Measurements from ENCODE around the gene ACTN4. TPM values are rescaled to one million over a fixed set of nuclear protein-coding genes. Genes with fewer than 3 reads are reported as not detected.

The ACTN4 gene
- total and polyA plus RNA-seq, 2 donors (not counting 3 experiments of a cell fraction or from before 2014, with no cell fraction given) = 313 to 748 TPM

DNA sequence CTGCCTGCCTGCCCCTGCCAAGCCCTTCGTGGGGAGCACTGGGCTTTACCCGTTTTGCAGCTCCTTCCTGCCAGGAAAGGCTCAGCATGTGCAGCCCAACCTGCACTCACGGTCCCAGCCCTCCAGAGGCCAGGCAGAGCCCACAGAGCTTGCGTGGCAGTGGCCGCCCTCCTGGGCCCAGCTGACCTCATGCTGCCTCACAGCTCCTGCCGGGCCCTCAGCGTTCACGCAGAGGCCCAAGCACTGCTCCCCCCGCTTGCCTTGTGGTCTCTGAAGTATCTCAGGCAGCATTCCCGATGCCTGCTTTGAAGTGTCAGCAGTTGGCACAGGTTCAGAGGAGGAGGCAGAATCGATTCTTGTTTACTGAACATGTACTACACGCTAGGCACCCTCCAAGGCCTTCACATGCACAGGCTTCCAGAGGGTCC lies 64.3 kb downstream of the ACTN4 start:
- H3K79me2 ChIP-seq (ENCODE audit: control insufficient read depth, insufficient read depth, low read length) = peaks cover 21% of the 10 kb centered on the region
- no peak overlapping the region for H3K9ac ChIP-seq (replicated peaks; ENCODE audit: extremely low read depth, insufficient read depth, low read length)
- H3K36me3 ChIP-seq (ENCODE audit: control insufficient read depth in 2 of 2, extremely low read depth in 1 of 2, insufficient read depth in 2 of 2, low read length in 2 of 2) = peaks cover 39 to 73% of the 10 kb centered on the region in 2 experiments
- intact Hi-C loops (cut with micrococcal nuclease) (no loop called here), dilution Hi-C loops (cut with MboI; ENCODE audit: extremely low pct_ligation_motif_present, low sequenced_read_pairs) (no loop called here)
- no peaks in the 10 kb centered on the region for H3K9me3 ChIP-seq (replicated peaks; ENCODE audit: control insufficient read depth, insufficient read depth, low read length)
- H2AFZ ChIP-seq (ENCODE audit: low read depth, low read length) = no peak overlapping the region
- H3K4me2 ChIP-seq (ENCODE audit: insufficient read depth, low read length) = no peak overlapping the region
- no peak overlapping the region for H3K4me3 ChIP-seq (replicated peaks in 1 of 3; ENCODE audit: insufficient read depth in 1 of 3, low read depth in 1 of 3, low read length in 3 of 3)
- FAIRE-seq = no peak
- POLR2A ChIA-PET = no interaction called here
- H3K4me1 ChIP-seq (ENCODE audit: control insufficient read depth, extremely low read depth, insufficient read depth, low read length) = peaks cover 20% of the 10 kb centered on the region
- no peak overlapping the region for H3K27ac ChIP-seq (ENCODE audit: insufficient read depth, low read depth, low read length)
- H3K27me3 ChIP-seq (ENCODE audit: control insufficient read depth in 2 of 2, insufficient read depth in 2 of 2, low read length in 2 of 2) = no peaks in the 10 kb centered on the region
- H4K20me1 ChIP-seq (replicated peaks; ENCODE audit: control insufficient read depth, extremely low read depth, insufficient read depth, low read length) = no peaks in the 10 kb centered on the region
- no TSS peak for BruUV-seq (replicated peaks)
- DNase-seq (ENCODE audit: low read depth, low spot score) = no peak
- CTCF ChIA-PET = interaction anchor here (0.6 to 1.4 kb wide), 2 partner anchors 18 to 158 kb away, joined by 3 to 4 read pairs; no protein-coding TSS in a partner anchor
- TF ChIP-seq POLR2A (IDR thresholded peaks at IDR 0.05; ENCODE audit: low read depth, low read length) = no peak
- H3K9me1 ChIP-seq (replicated peaks; ENCODE audit: control insufficient read depth, extremely low read depth, insufficient read depth, low read length) = no peaks in the 10 kb centered on the region

DNA sequence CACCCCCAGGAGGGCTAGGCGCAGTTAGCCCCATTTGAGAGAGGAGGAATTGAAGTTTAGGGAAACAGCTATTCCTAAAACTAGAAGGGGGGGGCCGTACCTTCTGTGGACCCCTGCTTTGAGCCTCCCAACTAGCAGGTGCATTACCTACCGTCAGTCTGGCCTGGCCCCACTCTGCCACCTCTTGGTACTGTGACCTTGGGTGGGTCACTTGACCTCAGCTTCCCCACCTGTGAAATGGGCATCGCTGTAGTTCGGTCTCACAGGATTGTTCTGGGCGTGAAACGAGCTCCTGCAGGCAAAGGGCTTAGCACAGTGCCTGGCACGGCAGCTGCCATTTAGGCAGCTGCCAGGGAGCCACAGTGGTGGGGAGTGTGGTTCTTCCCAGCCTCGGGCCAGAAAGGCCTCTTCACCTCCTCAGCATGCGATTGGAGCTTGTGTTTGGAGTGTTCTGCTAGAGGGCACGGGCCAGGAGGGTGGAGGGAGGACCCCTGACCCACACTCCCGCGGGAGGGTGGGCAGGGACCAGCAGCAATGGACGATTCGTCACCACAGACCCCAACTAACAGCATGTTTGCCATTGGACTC lies 64.8 kb downstream of the ACTN4 start:
- Histone ChIP-seq H3K4me2 (ENCODE audit: insufficient read depth, low read length) (no peak overlapping the region), H3K9ac (replicated peaks; ENCODE audit: extremely low read depth, insufficient read depth, low read length) (no peak overlapping the region), H2AFZ (ENCODE audit: low read depth, low read length) (no peak overlapping the region), H3K27me3 (ENCODE audit: control insufficient read depth in 2 of 2, insufficient read depth in 2 of 2, low read length in 2 of 2) (no peaks in the 10 kb centered on the region), H3K9me3 (replicated peaks; ENCODE audit: control insufficient read depth, insufficient read depth, low read length) (no peaks in the 10 kb centered on the region), H3K4me3 (replicated peaks in 1 of 3; ENCODE audit: insufficient read depth in 1 of 3, low read depth in 1 of 3, low read length in 3 of 3) (no peak overlapping the region), H3K4me1 (ENCODE audit: control insufficient read depth, extremely low read depth, insufficient read depth, low read length) (peaks cover 15% of the 10 kb centered on the region), H3K27ac (ENCODE audit: insufficient read depth, low read depth, low read length) (no peak overlapping the region), H3K79me2 (ENCODE audit: control insufficient read depth, insufficient read depth, low read length) (peaks cover 21% of the 10 kb centered on the region), H4K20me1 (replicated peaks; ENCODE audit: control insufficient read depth, extremely low read depth, insufficient read depth, low read length) (no peaks in the 10 kb centered on the region), H3K9me1 (replicated peaks; ENCODE audit: control insufficient read depth, extremely low read depth, insufficient read depth, low read length) (no peaks in the 10 kb centered on the region), H3K36me3 (ENCODE audit: control insufficient read depth in 2 of 2, extremely low read depth in 1 of 2, insufficient read depth in 2 of 2, low read length in 2 of 2) (peaks cover 39 to 77% of the 10 kb centered on the region in 2 experiments)
- no peak for FAIRE-seq
- CTCF ChIA-PET = no interaction called here
- POLR2A ChIA-PET = no interaction called here
- BruUV-seq (replicated peaks) = no TSS peak
- TF ChIP-seq, protein P1, sequence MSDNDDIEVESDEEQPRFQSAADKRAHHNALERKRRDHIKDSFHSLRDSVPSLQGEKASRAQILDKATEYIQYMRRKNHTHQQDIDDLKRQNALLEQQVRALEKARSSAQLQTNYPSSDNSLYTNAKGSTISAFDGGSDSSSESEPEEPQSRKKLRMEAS (IDR thresholded peaks at IDR 0.05; ENCODE audit: insufficient read depth, insufficient read length) = no peak
- no peak for TF ChIP-seq EZH2 (IDR thresholded peaks at IDR 0.05; ENCODE audit: borderline replicate concordance, low read depth, low read length, severe bottlenecking)
- TF ChIP-seq POLR2A (IDR thresholded peaks at IDR 0.05; ENCODE audit: low read depth, low read length) = no peak
- TF ChIP-seq GATA2 (IDR thresholded peaks at IDR 0.05; ENCODE audit: insufficient read depth, insufficient read length, low read depth, low read length) = no peak
- TF ChIP-seq MYC (IDR thresholded peaks at IDR 0.05; ENCODE audit: low read depth, low read length) = no peak
- dilution Hi-C loops (cut with MboI; ENCODE audit: extremely low pct_ligation_motif_present, low sequenced_read_pairs) = no loop called here
- intact Hi-C loops (cut with micrococcal nuclease) = no loop called here
- DNase-seq (ENCODE audit: low read depth, low spot score) = no peak
